A549 (cell line): ENCODE results near the gene COX7B.

ENCODE experiments used
- KDM1A ChIP-seq: fragments of 200-600 bp; sonication (generic); IDR thresholded peaks from 2 replicates; pipeline ENCODE4 v1.6.1; 2016; ENCODE audit warnings: low read depth, mild to moderate bottlenecking
- NR3C1 ChIP-seq: fragments of >200 bp; sonication (Bioruptor Twin); formaldehyde crosslinking; IDR thresholded peaks from 3 replicates; pipeline ENCODE4 v1.6.1; 2017
- PBX3 ChIP-seq: IDR thresholded peaks from 2 replicates; pipeline ENCODE4 v1.6.1; 2012
- POLR2A ChIP-seq: IDR thresholded peaks from 2 replicates; pipeline ENCODE4 v1.6.1; 2012; ENCODE audit warnings: mild to moderate bottlenecking, low read length
- SMC3 ChIP-seq: fragments of >200 bp; sonication (Bioruptor Twin); formaldehyde crosslinking; IDR thresholded peaks from 3 replicates; pipeline ENCODE4 v1.6.1; 2018; ENCODE audit warnings: inconsistent platforms
- TF ChIP-seq, protein P1 (sequence below): fragments of >200 bp; sonication (Bioruptor Twin); formaldehyde crosslinking; IDR thresholded peaks from 3 replicates; pipeline ENCODE4 v1.5.1; 2016

DNA sequence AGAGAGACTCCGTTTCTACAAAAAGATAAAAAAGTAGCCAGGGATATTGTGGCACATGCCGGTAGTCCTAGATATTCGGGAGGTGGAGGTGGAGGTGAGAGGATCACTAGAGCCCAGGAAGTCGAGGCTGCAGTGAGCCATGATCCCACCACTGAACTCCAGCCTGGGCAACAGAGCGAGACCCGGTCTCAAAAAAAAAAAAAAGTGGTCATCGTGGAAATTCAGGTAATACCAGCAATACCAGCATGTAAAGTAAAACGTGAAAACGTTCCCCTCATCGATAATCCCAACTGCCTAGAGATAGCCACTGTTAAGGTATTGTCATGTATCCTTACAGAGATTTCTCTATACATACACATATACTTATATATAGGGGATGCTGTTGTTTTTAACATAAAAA is 5.6 kb upstream of the COX7B start:
- TF ChIP-seq, protein P1, sequence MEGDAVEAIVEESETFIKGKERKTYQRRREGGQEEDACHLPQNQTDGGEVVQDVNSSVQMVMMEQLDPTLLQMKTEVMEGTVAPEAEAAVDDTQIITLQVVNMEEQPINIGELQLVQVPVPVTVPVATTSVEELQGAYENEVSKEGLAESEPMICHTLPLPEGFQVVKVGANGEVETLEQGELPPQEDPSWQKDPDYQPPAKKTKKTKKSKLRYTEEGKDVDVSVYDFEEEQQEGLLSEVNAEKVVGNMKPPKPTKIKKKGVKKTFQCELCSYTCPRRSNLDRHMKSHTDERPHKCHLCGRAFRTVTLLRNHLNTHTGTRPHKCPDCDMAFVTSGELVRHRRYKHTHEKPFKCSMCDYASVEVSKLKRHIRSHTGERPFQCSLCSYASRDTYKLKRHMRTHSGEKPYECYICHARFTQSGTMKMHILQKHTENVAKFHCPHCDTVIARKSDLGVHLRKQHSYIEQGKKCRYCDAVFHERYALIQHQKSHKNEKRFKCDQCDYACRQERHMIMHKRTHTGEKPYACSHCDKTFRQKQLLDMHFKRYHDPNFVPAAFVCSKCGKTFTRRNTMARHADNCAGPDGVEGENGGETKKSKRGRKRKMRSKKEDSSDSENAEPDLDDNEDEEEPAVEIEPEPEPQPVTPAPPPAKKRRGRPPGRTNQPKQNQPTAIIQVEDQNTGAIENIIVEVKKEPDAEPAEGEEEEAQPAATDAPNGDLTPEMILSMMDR: no peak
- TF ChIP-seq POLR2A (no peak), PBX3 (no peak), KDM1A (no peak), NR3C1 (no peak), SMC3 (no peak)
